NT2/D1 (cell line): ENCODE measurements around the gene CORO2A.

Experiments
- SUZ12 ChIP-seq: IDR thresholded peaks from 2 replicates; pipeline ENCODE4 v1.6.1; 2011; ENCODE audit not compliant: insufficient read length, insufficient read depth; ENCODE audit errors: extremely low read depth
- YY1 ChIP-seq: IDR thresholded peaks from 2 replicates; pipeline ENCODE4 v1.6.1; 2011; ENCODE audit not compliant: insufficient read length, insufficient read depth

GRCh38 chr9:98152526-98152925 lies 39.9 kb downstream of the CORO2A start:
- TF ChIP-seq YY1 (no peak), SUZ12 (no peak)
